ENCODE results near the gene EHMT1. TPM values are rescaled to one million over a fixed set of nuclear protein-coding genes. Genes with fewer than 3 reads are reported as not detected.
"Not testable (repeated sequence)": the region's sequence is repeated elsewhere in the genome, so short reads cannot be mapped to it uniquely, and the experiment has no call there.

The EHMT1 gene
- total RNA-seq, 1 experiment from 2014 or later: 38.4 TPM

- DNase-seq (ENCODE audit: low read depth): not testable (repeated sequence)
These were observed 265.2 kb downstream of the EHMT1 start for GRCh38 chr9:137883977-137884376.

- not testable (repeated sequence) for DNase-seq (ENCODE audit: low read depth)
These were observed 265.7 kb downstream of the EHMT1 start for GRCh38 chr9:137884547-137884946.

GRCh38 chr9:137885121-137885520 is 266.3 kb downstream of the EHMT1 start:
- not testable (repeated sequence) for DNase-seq (ENCODE audit: low read depth)

Other genes starting within 250 kb of the EHMT1 start
- 1.6 and 2.7 TPM in 2 replicates for gene EXD3, start 195.8 kb upstream of the EHMT1 start, total RNA-seq (2014; rRNA removed; shearing (Covaris generic))
- not detected in 2 replicates for gene NOXA1, start 195.6 kb upstream of the EHMT1 start, total RNA-seq (2014; rRNA removed; shearing (Covaris generic))
- gene ENTPD8, start 177.6 kb upstream of the EHMT1 start, total RNA-seq (2014; rRNA removed; shearing (Covaris generic)): not detected in 2 replicates
- 11.8 and 24.0 TPM in 2 replicates for gene NSMF, start 159.7 kb upstream of the EHMT1 start, total RNA-seq (2014; rRNA removed; shearing (Covaris generic))
- gene PNPLA7, start 68.6 kb upstream of the EHMT1 start, total RNA-seq (2014; rRNA removed; shearing (Covaris generic)): 0.27 TPM in 1 of 2 replicates, not detected in the other
- gene MRPL41, start 67.1 kb upstream of the EHMT1 start, total RNA-seq (2014; rRNA removed; shearing (Covaris generic)): 53.7 and 76.4 TPM in 2 replicates
- 20.8 and 25.5 TPM in 2 replicates for gene DPH7, start 40.1 kb upstream of the EHMT1 start, total RNA-seq (2014; rRNA removed; shearing (Covaris generic))
- 20.6 and 33.0 TPM in 2 replicates for gene ZMYND19, start 28.5 kb upstream of the EHMT1 start, total RNA-seq (2014; rRNA removed; shearing (Covaris generic))
- gene ARRDC1, start 13.3 kb upstream of the EHMT1 start, total RNA-seq (2014; rRNA removed; shearing (Covaris generic)): 29.1 and 31.7 TPM in 2 replicates

Measured in M059J (cell line).